Suprapubic skin (tissue), 3 donors: Measurements from ENCODE around the gene HEPACAM2.

ENCODE experiments used
- CTCF ChIP-seq, 2 donors: fragments of 200-600 bp in 1 of 2; fragments of 450-650 bp in 1 of 2; sonication (generic) in 1 of 2; IDR thresholded peaks; one replicate each; pipeline ENCODE4 v1.5.1; 2016 to 2019; ENCODE audit warnings: antibody characterized with exemption in 2 of 2, mild to moderate bottlenecking in 1 of 2, moderate library complexity in 1 of 2
- POLR2A ChIP-seq, 2 donors: fragments of 450-650 bp; IDR thresholded peaks; one replicate each; pipeline ENCODE4 v1.6.1; 2017; ENCODE audit warnings: antibody characterized with exemption in 2 of 2, mild to moderate bottlenecking in 2 of 2, moderate library complexity in 2 of 2

GRCh38 chr7:93165447-93165846 is 60.8 kb downstream of the HEPACAM2 start:
- TF ChIP-seq CTCF (IDR thresholded peaks at IDR 0.05) (no peak), POLR2A (IDR thresholded peaks at IDR 0.05) (no peak)
